HG02588 (cell line): ENCODE results near the gene RBM38.

Source experiments
- ATAC-seq: cut with Tn5 transposase; IDR thresholded peaks from one replicate; pipeline ENCODE4 v1.9.1; 2021; ENCODE audit warnings: mild to moderate bottlenecking, moderate library complexity; ENCODE audit not compliant: unreplicated experiment

RBM38 gene

GRCh38 chr20:57402206-57403125 lies 11.3 kb downstream of the RBM38 start:
- no peak for ATAC-seq

DNA sequence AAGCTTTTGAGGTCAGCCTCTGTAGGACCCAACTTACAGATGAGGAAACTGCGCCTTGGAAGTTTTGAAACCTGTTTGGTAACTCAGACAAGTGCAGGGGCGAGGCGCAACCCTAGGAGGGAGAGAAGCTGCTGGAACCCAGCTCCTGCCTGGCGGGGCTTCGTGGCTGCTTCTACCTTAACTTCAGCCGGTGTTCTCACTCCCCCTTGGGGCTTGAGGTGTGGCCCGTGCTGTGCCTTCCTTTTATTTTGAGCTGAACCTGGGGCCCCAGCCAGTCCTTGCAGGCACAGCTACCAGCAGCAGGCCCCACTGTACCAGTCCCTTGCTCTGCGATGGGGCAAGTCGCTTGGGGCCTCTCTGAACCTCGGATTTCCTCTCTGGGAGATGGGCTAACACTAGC lies 12.0 kb downstream of the RBM38 start:
- ATAC-seq: no peak

GRCh38 chr20:57404006-57404405 lies 12.8 kb downstream of the RBM38 start:
- no peak for ATAC-seq

DNA sequence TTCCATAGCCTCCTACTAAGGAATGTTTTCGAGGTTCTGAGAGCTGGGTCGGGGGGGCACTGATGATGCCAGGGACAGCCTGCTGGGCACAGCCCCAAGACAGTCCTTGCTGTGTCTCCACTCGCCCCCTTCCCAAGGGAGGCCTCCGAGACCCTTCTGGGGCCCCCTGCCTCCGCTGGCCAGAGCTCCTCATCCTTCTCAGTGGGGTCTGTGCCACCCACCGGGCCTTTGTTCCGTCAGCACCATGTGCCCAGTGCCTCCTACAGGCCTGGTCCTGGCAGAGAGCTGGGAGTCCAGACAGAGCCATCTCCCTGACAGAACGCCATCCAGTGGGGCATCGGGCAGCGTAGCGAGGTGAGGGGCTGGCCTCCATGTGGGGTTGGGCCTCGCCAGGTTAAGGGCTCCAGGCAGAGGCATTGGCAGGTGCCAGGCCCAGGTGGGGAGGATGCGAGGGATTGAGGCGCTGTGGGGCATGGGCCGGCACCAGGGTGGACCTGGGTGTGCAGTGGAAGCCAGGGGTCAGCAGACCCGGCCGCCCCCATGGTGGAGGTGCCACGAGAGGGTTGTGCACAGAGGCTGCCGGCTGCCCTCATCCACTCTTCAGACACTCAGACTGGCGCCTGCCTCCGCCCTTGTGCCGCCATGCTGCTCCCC lies 13.3 kb downstream of the RBM38 start:
- no peak for ATAC-seq

DNA sequence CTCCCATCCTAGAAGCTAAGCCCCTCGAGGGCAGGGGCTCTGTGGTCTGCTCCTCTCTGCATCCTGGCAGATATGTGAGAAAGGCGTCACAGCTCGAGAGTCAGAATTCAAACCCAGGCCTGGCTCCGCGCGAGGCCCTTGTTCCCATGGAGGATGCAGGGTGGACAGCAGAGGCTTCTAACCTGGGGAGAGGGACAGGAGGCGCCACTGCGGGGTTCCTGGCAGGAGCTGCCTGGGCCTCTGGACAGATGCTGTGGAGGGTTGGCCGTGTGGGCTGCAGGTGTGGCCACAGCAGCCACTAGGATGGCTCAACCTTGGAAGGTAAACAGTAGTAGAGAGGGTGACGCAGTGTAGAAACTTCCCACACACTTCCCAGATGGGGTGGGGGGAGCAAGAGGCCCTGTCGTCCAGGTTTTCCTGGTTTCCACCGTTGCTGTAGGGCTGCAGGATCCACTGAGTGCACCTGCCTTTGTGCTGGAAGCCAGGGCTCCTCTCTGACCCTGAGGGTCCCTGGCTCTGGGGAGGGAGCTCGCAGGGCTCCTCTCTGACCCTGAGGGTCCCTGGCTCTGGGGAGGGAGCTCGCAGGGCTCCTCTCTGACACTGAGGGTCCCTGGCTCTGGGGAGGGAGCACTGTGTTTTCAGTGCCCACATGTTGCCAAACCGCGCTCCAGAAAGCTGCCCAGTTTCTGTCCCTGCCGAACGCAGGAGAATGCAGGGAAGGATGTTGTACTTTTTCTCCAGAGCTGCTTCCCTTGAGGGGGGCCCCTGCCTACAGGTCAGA lies 14.2 kb downstream of the RBM38 start:
- no peak for ATAC-seq

DNA sequence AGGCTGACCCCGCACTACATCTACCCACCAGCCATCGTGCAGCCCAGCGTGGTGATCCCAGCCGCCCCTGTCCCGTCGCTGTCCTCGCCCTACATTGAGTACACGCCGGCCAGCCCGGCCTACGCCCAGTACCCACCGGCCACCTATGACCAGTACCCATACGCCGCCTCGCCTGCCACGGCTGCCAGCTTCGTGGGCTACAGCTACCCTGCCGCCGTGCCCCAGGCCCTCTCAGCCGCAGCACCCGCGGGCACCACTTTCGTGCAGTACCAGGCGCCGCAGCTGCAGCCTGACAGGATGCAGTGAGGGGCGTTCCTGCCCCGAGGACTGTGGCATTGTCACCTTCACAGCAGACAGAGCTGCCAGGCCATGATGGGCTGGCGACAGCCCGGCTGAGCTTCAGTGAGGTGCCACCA lies 16.4 kb downstream of the RBM38 start:
- no peak for ATAC-seq

GRCh38 chr20:57408131-57408530 lies 16.9 kb downstream of the RBM38 start:
- no peak for ATAC-seq

- ATAC-seq: no peak
Observed at GRCh38 chr20:57408536-57409233, 17.5 kb downstream of the RBM38 start.

DNA sequence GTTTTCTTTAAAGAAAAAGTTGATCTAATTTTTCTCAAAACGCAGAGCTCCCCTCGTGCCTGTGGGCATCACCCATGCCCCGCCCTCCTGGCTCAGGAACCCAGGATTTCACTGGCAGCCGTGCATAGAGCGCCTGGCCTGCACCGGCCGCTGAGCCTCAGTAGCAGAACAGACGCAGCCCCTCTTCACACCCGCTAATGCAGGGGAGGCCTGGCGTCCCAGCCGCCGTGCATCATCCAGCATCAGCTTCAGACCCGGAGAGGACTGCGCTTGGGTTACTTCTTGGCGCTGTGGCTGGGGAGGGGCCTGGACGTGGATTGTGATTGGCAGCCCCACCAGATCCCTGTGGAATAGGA lies 18.1 kb downstream of the RBM38 start:
- no peak for ATAC-seq

- ATAC-seq: no peak
Observed at GRCh38 chr20:57409672-57410397, 18.6 kb downstream of the RBM38 start.

DNA sequence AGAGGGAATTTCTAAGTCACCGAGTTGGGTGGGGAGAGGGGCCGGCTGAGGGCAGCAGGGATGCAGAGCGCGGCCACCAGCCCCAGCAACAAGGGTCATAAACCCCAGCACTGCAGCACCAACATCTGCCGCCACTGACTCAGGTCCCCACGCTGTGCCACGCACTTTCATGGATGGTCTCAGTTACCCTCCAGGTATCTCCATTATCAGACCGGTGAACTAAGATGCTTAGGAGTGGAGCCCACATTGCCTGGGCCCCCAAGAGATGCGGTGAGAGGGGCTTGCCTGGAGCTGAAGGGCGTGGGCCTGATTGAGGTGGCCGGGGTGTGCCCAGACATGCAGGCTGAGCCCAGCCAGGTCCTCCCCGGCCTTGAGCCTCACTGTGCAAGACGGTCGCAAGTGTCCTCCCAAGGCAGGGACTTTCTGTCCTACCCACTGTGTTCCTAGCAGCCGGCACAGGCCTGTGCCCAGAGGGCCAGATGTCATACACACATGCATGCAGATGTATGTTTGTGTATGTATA lies 19.3 kb downstream of the RBM38 start:
- ATAC-seq: no peak

DNA sequence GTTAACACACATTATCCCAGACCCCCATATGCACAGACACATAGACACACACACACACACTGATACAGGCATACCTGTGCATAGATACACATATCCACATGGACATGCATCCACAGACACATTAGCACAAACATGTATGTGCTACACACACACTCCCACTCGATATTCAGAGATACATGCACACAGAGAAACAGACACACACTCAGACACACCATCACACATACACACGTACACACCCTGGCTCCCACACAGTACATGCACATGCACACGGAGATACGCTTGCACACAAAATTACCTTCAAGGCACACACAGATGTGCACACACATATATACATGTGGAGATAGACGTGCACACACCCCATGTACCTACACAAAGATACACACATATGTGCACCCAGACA lies 19.7 kb downstream of the RBM38 start:
- ATAC-seq: no peak

DNA sequence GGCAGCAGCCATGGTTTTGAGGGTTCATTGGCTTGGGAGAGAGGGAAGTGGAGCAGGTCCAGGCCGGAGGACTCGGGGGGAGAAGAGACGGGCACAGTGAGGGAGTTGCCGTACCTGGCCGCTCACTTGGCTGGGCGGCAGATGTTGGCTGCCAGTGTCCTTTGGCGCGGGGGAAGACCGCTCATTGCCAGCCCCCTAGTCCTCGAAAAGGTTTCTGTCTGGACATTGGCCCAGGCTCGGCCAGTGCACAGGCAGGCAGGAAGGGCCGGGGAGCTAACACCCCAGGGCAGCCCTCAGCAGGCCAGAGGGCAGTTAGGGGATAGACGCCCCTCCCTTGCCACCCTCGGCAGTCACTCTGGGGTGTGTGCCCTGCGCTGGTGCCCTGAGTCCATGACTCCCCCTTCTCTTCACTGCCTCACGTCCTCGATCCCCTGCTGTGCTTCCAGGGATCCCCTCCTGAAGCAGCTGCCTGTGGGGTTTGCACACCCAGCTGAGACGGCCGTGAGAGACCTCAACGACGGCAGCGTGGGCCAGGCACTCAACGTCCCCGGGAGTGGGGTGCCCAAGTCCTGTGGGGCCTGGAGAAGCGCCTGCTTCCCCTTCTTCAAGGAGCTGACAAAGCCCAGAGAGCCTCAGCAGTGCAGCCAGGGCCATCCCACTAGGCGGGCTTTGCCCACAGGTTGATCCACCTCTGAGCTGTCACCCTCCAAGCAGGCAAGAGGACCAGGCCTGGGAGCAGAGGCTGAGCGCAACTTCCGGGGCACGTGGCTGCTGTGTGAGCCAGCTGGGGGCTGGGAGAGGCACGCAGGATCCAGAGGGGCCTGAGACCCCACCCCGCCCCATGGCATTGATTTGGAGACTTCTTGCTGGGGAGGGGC lies 20.4 kb downstream of the RBM38 start:
- no peak for ATAC-seq

DNA sequence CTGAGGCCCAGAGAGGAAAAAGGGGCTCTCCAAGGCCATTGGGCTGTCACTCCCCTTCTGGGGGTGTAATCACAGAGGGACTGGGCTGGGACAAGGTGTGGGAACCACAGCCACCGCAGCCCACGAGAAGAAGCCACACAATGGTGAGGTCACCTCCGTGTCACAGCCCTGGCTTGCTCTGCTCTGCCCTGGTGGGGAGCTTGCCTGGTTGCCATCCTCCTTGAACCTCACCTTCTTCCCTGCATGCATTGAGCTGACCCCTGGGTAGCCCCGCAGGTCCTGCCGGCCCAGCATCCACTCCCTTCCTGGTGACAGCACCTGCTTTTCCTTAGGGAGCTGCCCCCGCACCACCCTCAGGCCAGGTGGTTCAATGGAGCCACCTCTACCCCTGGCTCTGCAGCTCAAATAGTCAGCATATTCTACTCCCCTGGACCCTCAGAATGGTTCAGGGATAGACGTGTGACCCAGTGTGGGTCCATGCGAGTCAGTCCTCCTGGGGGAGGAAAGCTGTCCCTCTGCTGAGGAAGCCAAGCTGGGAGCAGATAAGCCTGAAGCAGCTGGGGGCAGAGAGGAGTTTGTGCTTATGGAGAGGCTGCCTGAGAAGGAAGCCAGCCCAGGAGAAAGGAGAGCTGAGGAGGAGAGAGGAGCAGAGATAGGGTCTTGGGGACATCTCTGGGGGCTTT lies 21.3 kb downstream of the RBM38 start:
- no peak for ATAC-seq

DNA sequence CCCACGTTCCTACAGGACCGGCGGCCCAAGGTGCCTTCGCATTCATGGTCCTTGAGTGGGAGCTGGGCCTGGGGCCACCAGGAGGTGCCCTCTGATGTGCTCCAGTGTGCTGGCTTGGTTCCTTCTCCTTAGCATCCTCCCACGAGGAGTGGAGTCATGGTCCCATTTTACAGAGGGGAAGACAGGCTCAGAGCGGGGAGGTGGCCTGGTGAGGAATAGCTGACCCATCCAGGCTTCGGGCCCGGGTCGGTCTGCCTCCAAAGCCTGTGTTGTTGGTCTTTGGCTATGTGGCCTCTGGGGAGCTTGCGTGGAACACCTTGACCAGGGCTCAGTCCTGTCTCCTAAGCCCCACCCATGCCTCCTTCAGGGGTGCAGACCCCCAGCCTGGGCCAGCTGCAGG lies 22.8 kb downstream of the RBM38 start:
- no peak for ATAC-seq

- no peak for ATAC-seq
Observed at GRCh38 chr20:57414867-57415592, 23.8 kb downstream of the RBM38 start.

- no peak for ATAC-seq
Observed at GRCh38 chr20:57415771-57416170, 24.6 kb downstream of the RBM38 start.
